Renal pelvis (tissue), 4 donors: ENCODE data around the gene ACBD3. TPM values are rescaled to one million over a fixed set of nuclear protein-coding genes. Genes with fewer than 3 reads are reported as not detected.
A peak's percentile ranks its signal among the peaks of the same experiment; 100 is the strongest.
"Not testable (repeated sequence)": the region's sequence is repeated elsewhere in the genome, so short reads cannot be mapped to it uniquely, and the experiment has no call there.

Source experiments
- DNase-seq: peaks from one replicate; pipeline ENCODE4 v3.0.0-alpha.2; 2013
- polyA plus RNA-seq, 3 donors: library from polyadenylated mRNA; unstranded; fragments of 120-200 nt; gene quantifications; one replicate each; pipeline ENCODE4 v1.2.1, GENCODE V29; 2013; ENCODE audit not compliant: insufficient read length in 3 of 3

The ACBD3 gene
- polyA plus RNA-seq, 3 donors, result 42.9 to 57.0 (median 55.0) TPM

DNA sequence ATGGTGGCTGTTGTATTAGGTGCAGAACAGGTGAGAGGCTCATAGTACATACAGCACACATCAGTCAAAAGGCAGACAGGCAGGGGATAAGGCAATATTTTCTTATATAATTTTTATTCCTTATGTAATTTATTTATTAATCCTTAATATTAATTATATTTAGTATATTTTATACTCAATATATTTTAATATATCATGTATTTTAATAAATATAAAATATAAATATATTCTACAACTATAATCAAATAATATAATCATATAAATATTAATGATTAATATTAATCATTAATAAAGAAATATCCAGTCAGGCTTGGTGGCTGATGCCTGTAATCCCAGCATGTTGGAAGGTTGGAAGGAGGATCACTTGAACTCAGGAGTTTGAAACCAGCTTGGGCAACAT, 17.7 kb upstream of the ACBD3 start:
- no peak for DNase-seq

DNA sequence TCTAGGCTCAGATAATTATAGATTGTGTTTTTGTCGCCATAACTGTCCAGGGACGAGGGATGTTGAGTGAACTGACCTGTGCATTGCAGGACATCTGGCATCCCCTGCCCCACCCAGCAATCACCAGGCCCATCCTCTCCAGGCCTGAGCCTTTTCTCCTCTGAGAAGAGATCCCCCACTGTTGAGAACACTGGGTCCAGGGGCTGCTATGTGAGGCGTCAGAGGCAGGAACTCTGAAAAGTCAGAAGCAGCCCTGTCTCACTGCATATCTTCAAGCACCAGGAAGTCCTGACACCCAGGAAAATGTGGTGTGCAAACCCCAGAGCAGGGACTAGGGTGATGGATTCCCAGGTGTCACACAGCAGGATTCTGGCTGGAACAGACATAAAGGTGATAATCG, 17.1 kb upstream of the ACBD3 start:
- DNase-seq, result no peak

DNA sequence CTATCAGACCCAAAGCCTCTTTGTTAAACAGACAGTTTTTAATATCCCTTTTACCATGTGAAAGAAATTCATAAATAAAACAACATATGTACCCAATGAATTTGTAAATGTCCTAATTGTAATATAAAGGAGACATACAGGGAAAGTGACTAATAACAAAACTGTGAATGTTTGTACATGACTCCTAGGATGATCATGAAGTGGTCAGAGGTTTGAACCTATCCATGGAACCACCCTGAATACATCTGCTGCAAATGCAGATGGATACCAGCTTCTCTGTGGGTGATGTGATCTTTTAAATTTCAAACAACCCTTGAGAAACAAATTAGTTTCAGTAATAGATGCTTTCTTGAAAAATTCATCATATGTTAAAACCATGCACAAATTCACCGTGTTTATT, 16.7 kb upstream of the ACBD3 start:
- no peak for DNase-seq

DNA sequence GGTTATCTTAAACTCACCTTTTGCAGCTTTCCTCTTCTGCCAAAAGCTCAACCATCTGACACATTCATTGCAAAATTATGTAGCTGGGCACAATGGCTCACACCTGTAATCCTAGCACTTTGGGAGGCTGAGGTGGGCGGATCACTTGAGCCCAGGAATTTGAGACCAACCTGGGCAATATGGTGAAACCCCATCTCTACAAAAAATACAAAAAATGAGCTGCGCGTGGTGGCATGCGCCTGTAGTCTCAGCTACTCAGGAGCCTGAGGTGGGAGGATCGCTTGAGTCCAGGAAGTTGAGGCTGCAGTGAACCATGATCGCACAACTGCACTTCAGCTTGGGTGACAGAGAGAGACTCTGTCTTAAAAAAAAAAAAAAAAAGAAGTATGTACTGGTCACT, 16.1 kb upstream of the ACBD3 start:
- DNase-seq, result not testable (repeated sequence)

DNA sequence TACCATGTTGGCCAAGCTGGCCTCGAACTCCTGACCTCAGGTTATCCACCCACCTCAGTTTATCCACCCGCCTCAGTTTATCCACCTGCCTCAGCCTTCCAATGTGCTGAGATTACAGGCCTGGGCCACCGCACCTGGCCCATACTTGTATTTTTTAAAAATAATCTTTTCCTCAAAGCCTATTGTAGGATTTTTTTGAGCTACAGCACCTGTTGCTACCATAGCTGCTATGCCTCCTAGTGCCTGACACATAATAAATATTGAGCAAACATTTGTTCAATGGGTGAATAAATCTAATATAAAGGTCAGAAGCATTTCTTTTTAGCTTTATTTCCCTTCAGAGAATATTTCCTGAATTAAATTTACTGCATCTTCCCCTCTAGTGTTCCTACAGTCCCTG, 15.7 kb upstream of the ACBD3 start:
- DNase-seq, result no peak

DNA sequence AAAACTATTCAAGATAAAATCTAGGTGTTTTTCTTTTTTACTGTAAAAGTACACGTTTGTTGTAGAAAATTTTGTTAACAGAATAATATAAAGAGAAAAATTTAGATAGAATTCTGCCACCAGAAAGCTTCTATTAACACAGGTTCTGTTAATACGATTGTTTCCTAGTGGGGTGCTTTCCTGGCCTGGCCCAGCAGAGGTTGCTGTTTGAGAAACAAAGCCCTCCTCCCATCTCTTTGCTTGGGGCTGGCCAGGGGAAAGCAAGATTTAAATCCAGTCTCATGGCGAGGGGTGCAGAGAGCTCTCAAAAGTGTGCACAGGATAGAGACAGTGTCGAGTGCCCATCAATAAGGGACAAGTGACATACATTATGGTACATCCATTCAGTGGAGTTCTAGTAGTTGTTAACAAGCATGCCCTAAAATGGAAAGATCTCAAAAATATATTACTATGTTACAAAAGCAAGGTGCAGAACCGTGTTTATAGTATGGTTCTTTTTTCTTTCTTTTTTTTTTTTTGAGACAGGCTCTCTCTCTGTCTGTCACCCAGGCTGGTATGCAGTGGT, 14.6 kb upstream of the ACBD3 start:
- no peak for DNase-seq

DNA sequence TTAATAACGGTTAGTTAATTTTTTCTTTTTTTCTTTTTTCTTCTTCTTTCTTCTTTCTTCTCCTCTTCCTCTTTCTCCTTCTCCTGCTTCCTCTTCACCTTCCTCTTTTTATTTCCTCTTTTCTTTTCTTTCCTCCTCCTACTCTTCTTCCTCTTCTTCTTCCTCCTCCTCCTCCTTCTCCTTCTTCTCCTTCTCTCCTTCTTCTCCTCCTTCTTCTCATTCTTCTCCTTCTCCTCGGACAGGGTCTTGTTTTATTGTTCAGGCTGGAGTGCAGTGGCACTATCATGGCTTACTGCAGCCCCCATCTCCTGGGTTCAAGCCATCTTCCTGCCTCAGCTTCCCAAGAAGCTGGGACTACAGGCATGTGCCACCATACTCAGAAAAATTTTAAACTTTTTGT, 13.4 kb upstream of the ACBD3 start:
- no peak for DNase-seq

DNA sequence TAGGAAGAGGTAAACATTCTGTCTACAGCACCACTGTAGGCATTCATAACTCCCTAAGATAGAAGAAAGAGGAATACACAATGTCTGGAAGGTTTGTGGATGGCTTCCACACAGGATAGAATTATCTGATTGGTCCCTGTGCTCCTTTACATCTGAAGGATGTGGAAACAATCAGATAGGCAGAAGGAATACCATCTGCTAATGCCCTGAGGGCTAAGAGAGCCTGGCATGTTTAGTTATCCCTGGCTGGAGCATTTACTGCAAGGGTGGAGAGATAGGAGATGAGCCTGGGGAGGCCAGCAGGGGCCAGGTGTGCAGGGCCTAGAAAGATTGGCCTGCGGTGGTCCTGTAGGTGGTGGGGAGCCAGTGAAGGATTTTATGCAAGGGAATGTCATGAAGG, 8.6 kb upstream of the ACBD3 start:
- DNase-seq, result no peak

DNA sequence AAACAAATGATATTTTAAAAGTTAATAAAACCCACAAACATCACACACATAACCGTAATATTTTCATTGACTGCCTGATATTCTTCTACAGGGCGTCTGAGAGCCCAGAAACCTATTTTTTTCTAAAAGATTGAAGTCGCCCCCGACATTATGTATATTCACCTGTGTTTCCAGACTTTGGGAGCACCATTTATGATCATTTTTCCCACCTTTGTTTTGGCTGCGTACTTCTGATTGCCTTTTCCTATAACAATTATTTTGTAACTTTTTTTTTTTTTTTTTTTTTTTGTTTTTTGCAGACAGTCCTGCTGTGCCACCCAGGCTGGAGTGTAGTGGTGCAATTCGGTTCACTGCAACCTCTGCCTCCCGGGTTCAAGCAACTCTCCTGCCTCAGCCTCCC, 839 bp upstream of the ACBD3 start:
- DNase-seq, result no peak

DNA sequence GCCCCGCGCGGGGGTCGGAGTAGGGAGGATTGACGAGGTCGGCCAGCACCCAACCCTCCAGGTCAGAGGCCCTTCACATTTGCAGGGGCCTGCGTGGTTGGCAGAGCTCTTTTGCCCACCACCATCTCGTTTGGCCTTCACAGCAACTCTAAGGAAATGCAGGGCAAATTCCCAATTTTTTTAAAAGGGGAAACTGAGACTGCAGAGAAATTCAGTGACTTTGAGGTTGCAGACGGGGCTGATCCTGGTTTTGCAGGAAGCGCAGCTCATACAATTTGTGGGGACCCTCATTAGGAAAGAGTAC, 430 bp upstream of the ACBD3 start:
- DNase-seq, result no peak

DNA sequence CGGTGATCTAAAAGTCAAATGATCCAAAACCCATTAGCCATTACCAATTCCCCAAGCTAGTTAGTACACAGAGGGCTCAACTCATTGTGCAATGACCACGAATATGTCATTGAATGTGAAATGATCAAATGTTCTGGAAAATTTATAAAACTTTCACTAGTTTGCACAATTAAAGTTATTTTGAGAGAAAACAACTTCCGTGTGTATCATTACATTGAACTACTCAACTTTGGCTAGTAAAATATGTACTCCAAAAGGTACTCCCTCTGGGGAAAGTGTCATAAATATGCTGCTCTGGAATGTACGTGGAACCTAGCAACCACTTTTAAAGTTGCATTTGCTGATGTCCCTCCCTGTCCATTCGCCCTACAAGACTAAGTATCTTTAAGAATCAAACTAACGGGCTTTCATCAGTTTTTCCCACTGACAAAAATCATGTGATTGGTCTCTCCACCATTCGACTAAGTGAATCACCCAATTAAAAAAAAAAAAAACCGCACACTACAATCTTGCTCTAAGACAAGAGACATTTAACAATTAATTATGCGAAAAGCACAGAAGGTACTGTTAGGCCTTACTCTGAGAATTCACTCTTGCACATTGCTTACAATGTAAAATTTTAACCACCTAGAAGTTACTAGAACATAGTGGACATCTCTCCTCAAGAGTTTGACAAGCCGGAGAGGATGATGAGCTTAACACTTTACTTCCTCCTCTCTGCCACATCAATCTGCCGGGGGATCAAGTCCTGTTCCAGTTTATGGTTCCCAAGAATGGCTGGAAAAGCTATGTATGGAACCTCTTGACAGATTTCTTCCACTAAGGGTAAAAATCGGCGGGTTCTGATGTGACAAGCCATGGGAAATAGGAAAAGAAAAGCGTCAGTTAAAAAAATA, 1.2 kb downstream of the ACBD3 start:
- peak; percentile 21 for DNase-seq

DNA sequence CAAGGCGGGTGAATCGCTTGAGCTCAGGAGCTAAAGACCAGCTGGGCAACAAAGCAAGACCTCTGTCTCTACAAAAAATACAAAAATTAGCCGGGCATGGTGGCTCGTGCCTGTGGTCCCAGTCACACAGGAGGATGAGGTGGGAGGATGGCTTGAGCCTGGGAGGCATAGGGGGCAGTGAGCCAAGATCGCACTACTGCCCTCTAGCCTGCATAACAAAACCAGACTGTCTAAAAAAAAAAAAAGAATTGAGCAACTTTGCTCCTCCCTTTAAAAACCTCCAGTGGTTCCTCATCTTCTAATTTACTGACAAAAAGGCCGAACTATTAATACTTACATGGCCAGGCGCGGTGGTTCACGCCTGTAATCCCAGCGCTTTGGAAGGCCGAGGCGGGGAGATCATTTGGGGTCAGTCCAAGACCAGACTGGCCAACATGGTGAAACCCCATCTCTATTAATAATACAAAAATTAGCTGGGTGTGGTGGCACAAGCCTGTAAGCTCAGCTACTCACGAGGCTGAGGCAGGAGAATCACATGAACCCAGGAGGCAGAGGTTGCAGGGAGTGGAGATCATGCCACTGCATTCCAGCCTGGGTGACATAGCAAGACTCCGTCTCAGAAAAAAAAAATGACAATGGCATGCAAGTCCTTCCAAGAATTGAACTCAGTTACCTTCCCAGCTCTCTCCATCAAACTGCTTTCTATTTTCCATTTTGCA, 4.4 kb downstream of the ACBD3 start:
- peak; percentile 22 for DNase-seq

DNA sequence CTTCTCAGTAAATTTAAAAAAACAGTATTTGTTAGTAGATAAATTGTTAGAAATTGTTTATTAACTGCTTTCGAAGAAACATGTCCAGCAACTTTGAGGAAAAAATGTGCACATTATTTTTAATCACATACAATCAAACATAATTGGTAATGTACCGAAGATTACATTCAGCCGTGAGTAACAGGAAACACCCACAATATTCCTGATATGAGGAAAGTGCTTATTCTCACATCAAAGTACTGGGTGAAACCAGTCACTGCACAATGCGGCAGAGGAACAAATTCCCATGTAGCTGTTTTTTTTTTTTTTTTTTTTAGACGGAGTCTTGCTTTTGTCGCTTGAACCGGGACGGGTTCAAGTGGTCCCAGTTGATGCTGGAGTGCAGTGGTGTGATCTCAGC, 9.7 kb downstream of the ACBD3 start:
- no peak for DNase-seq

DNA sequence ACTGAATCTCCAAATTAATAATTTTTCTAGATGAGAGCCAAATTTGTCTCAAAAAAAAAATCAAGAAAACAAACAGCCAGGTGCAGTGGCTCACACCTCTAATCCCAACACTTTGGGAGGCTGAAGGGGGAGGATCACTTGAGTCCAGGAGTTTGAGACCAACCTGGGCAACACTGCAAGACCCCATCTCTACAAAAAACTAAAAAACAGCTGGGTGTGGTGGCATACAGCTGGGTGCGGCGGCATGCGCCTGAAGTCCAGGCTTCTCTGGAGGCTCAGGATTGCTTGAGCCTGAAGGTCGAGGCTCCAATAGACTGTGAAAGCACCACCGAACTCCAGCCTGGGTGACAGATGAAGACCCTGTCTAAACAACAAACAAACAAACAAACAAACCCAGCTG, 14.0 kb downstream of the ACBD3 start:
- DNase-seq, result no peak

DNA sequence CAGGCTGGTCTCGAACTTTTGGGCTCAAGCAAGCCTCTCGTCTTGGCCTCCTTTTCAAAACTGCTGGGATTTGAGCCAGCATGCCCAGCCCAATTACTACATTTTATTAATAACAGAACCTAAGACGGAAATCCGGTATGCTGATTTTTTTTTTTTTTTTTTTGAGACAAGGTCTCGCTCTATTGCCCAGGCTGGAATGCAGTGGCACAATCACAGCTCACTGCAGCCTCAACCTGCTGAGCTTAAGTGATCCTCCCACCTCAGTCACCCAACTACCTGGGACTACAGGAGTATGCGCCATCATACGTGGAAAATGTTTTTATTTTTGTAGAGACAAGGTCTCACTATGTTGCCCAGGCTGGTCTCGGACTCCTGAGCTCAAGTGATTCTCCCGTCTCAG, 20.2 kb downstream of the ACBD3 start:
- DNase-seq, result no peak

DNA sequence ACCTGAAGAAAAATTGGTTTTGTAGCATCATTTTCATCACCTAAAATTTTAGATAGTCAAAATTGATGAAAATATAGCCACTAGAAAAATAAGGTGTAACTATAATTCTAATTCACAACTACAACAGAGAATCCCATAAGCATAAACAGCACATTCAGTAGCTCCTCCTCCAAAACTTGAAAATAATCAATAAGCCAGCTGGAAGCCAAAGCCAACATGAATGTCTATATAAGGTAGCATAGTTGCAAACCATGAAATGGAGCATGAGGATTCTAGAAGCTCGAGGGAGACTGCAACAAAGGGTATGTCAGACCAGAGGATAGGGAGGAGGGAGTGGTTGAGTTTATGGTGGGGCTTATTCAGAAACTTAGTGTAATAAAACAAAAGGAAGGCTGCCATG, 22.4 kb downstream of the ACBD3 start:
- DNase-seq, result no peak

DNA sequence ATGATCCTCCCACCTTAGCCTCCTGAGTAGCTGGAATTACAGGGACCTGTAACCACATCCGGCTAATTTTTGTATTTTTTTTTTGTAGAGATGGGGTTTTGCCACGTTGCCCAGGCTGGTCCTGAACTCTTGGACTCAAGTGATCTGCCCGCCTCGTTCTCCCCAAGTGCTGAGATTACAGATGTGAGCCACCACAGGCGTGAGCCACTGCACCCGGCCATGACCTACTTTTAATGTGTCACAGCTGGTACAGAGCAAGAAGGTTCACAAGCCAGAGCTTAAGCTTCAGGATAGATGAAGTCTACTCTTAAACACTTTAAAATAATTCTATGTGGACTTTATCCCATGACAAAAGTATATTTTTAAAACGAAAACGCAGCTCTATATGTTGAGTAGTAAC, 23.6 kb downstream of the ACBD3 start:
- DNase-seq, result no peak

DNA sequence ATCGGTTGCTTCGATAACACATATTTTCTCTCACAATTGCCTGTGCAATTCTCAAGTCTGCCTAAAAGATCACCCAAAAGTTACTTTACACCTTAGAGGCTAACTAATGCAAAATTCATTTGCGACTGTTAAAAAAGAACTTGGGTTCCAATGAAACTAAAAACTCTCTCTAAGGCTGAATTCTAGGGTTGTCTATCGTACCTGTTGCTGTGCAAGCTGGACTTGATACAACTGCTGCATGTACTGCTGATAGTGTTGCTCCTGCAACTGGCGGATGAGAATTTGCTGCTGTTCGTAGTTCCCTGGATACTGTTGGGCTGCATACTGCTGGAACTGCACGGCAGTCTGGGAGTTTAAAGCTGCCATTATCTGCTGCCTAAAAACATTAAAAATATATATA, 27.6 kb downstream of the ACBD3 start:
- DNase-seq, result no peak

DNA sequence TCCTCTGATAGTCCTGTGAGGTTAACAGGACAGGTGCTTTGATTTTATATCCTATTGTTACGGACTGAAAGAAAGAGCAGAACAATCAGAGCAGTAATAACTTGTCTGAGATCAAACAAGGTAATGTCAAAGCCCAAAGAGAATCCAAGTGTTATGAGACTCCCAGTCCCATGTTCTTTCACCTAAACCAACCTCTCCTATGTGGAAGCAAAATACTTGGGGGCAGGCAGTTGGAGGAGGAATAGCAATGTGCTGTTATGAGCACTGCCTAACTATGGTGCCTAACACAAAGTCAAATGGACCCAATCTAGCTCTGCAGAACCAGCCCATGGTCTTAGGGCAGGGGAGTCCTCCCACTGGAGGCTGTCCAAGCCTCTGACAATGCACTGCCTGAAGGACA, 28.1 kb downstream of the ACBD3 start:
- DNase-seq, result no peak

DNA sequence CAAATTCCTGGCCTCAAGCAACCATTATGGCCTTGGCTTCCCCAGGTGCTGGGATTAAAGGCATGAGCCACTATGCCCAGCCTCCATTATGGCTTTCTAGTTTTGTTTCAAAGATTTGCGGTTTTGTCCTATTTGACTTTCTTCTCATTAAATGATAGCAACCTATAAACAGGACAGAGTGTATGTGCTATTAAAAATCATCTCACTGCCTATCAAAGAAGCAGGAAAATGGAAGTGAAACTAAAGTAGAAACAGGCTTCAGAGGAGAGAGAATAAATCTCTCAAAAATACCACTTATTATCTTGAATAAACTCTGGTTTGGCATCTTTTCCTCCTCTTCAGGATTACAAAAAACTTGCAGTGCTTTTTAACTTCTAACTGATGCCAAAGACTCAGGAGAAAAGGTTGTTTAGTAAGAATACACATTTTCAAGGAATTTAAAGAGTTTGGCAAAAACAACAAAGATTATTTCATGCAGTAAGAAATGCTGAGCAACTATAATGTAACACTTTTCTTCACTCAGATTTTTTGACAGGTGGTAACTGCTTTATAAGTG, 28.7 kb downstream of the ACBD3 start:
- no peak for DNase-seq

DNA sequence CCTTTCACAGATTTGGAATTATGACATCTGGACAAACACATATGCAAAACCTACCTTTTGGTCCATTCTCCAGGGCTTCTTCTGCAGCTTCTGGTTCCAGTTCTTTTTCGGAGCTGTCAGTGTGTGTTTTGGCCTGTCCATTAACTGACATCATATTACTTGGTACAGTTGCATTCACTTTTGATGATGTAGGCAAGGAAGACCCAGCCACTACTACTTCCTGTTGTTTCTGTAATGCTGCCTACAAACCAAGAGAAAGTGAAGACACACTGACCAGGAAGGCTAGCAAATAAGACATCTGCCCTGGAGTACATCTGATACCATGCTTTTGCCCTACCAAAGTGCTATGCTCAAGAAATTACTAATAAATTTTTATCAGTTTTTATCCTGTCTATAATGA, 31.9 kb downstream of the ACBD3 start:
- no peak for DNase-seq

DNA sequence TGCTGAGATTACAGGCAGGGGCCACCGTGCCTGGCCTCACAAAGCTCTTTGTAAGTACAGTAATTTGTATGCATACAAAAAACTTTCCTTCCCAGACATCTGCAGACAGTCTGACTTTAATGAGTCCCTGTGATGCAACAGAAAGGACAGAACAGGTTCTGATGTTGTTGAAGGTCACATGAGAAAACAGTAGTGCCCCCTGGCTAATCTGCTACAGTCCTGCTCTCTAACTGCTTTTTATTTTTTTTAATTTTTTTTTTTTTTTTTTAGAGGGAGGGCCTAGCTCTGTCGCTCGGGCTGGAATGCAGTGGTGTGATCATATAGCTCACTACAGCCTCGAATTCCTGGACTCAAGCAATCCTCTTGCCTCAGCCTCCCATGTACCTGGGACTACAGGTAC, 36.7 kb downstream of the ACBD3 start:
- no peak for DNase-seq

DNA sequence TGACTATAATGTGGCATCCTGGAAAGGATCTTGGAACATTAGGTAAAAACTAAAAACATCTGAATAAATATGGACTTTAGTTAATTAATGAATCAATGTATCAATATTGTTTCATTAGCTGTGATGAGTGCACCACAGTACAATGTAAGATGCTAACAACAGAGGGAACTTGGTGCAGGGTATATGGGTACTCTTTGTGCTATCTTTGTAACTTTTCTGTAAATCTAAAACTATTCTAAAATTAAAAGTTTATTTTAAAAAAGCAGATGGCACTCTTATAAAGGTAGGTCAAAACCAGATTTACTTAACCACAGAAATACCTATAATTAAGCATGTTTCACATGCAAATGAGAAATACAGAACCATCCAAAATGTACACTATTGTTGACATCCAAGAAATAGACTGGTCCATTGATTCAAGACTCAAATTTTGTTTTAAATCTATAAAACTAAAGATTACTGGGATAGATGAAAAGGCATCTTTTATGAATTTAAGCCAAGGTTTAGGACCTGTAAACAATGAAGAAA, 38.4 kb downstream of the ACBD3 start:
- no peak for DNase-seq
